ENCODE measurements around the gene MBLAC2. TPM values are rescaled to one million over a fixed set of nuclear protein-coding genes. Genes with fewer than 3 reads are reported as not detected.

Gene MBLAC2
- total RNA-seq, 1 donor from 2014 or later, result 4.0 TPM

DNA sequence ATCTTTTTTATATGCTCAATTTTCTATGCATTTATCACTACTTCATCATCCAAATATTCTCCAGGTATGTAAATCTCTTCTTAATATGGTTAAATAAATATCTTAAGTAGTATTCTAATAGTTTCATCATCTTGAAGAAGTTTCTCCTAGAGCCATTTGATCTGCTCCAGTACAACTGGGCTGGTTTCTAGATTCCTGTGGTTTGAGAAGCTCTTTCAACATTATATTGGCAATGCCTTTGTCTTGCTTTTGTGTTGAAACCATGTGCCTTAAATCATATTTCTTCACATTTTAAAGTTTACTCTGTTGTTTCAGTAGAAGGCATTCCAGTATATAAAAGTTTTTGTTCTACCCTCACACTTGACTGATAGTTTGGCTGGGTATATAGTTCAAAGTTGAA lies 27.6 kb downstream of the MBLAC2 start:
- ATAC-seq, result no peak

- no peak for ATAC-seq
Observed at GRCh38 chr5:90440644-90441043, 33.9 kb downstream of the MBLAC2 start.

DNA sequence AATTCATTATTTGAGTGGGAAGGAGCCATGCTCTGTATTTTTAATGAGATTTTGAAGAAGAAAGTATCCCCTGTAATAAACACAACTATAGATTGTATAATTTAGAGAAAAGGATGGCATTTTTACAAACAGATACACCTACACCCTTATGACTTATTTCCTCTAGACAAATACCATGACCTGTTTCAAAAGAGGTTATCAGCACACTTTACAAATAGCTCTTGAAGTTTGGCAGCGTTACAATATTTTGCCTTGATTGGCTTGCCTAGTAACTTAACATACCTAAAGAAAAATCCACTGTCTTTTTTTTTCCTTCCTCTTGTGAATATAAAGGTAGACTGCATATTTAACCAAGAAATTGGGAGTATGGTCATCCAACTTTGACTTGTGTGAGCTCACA lies 36.5 kb downstream of the MBLAC2 start:
- no peak for ATAC-seq

GRCh38 chr5:90437663-90438062 lies 36.9 kb downstream of the MBLAC2 start:
- no peak for ATAC-seq

- no peak for ATAC-seq
Observed at GRCh38 chr5:90434116-90434714, 40.4 kb downstream of the MBLAC2 start.

DNA sequence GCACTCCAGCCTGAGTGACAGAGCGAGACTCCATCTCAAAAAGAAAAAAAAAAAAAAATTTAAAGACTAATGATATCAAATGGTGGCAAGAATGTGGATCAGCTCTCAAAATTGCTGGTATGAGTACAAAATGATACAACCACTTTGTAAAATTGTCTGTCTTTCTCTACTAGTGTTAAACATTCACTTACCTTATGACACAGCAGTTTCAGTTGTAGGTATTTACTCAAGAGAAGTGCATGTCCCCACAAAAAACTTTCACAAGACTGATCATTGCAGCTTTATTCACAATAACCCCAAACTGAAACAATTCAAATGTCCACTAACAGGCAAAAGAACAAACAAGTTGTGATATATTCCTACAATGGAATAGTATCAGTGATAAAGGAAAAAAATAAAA lies 50.3 kb downstream of the MBLAC2 start:
- ATAC-seq, result no peak

- ATAC-seq, result peak; percentile 25
Observed at GRCh38 chr5:90421136-90421535, 53.4 kb downstream of the MBLAC2 start.

GRCh38 chr5:90418214-90418613 lies 56.4 kb downstream of the MBLAC2 start:
- ATAC-seq, result no peak

- no peak for ATAC-seq
Observed at GRCh38 chr5:90410178-90410762, 64.3 kb downstream of the MBLAC2 start.

DNA sequence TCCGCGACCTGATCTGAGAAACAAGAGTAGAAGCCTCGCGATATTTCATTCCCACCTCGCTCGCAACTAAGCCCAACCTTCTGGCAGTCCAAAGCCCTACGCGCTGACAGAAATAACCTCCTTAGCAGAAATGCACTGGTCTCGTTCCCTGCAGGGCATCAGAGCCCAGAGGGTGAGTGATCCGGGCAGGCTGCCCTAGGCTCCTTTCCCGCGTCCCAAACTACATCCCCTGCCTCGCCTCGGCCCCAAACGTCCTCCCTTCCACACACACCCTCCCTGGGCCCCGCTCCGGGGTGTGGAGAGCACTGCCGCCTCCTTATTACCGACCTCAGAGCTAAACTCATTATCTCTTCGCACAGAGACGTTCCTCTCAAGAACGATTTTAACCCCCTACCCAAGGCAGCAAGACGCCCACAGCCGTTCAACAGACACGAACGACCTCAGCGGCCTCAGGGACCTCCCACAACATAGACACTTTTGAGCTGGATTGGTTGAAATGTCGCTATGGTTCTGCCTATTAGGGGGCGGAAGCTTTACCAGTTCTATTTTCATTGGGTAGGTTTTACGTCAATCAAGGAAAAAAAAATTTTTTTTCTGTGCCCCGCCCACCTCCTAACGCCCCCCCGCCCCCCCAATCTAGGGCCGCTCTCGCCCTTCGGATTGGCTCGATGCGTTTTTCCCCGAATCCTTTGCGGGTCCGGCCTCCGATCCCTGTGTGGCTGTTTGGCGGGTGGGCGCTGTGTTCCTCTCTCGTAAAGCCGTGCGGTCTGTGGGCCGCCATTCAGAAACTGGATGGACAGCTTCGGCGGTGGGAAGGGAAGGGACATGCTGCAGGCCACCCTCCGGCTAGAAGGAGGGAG lies 65.0 kb downstream of the MBLAC2 start, which contains the start of gene CETN3:
Gene CETN3, minus strand, starts transcription at position 439 of the 860 bp plus-strand sequence. Its CDS starts 95 bp downstream, at position 344.
- peak; percentile 97 for ATAC-seq

DNA sequence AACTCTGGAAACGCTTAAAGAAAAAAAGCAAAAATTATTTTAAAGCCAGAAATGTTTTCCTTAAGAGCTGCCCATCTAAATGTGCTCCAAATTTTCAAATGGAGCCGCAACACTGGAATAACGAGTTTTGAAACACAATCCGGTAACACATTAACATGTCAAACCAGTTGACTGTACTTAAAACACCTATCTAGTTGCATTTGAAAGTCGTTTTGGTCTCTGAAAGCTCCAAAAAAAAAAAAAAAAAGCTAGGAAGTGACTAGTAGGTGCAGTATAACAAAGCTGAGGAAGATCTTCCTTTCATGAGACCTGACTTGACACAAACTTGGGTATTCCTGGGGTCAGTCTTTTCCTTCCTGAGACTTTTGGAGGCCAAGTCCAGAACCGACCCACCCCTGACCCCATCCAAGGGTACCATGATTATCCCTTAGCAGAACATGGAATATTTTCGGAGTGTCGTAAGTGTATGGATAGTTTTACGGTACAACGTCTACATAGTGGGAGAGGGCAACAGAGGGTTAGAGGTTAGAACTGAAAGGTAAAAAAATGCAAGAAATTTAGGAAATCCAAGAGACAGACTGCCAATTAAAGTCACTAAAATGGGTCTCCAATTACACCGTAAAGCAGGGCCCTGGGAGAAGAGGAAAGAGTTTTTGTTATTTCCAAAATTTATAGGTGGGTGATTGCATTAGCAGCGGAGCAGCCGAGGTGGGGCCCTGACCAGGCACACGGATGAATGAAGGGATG lies 65.8 kb downstream of the MBLAC2 start:
- peak; percentile 2 for ATAC-seq

Other genes starting within 250 kb of the MBLAC2 start
- gene CETN3, start 65.0 kb downstream of the MBLAC2 start, total RNA-seq, result 19.2 TPM
- 7.7 TPM for gene POLR3G, start 93 bp upstream of the MBLAC2 start, total RNA-seq
- gene LYSMD3, start 54.8 kb upstream of the MBLAC2 start, total RNA-seq, result 7.3 TPM
- 3.7 TPM for gene ADGRV1, start 84.0 kb upstream of the MBLAC2 start, total RNA-seq

All from esophagus mucosa (tissue), 1 donor.